Peyer's patch (tissue), 4 donors: ENCODE results near the gene PRM1.

Experiments
- POLR2A ChIP-seq, 2 donors: fragments of 450-650 bp; IDR thresholded peaks; one replicate each; pipeline ENCODE4 v1.5.1; 2017; ENCODE audit warnings: antibody characterized with exemption in 2 of 2, mild to moderate bottlenecking in 2 of 2, moderate library complexity in 2 of 2
- TF ChIP-seq, protein P1 (sequence below), 6 experiments: fragments of 450-650 bp in 4 of 6; fragments of 200-600 bp in 2 of 6; sonication (generic) in 1 of 6; IDR thresholded peaks; one replicate each; pipeline ENCODE4 v1.5.1; 2017 to 2019; ENCODE audit warnings: antibody characterized with exemption in 6 of 6, mild to moderate bottlenecking in 3 of 6, moderate library complexity in 1 of 6

GRCh38 chr16:11296351-11296705, 15.2 kb upstream of the PRM1 start:
- no peak for TF ChIP-seq POLR2A (IDR thresholded peaks at IDR 0.05)
- TF ChIP-seq, protein P1, sequence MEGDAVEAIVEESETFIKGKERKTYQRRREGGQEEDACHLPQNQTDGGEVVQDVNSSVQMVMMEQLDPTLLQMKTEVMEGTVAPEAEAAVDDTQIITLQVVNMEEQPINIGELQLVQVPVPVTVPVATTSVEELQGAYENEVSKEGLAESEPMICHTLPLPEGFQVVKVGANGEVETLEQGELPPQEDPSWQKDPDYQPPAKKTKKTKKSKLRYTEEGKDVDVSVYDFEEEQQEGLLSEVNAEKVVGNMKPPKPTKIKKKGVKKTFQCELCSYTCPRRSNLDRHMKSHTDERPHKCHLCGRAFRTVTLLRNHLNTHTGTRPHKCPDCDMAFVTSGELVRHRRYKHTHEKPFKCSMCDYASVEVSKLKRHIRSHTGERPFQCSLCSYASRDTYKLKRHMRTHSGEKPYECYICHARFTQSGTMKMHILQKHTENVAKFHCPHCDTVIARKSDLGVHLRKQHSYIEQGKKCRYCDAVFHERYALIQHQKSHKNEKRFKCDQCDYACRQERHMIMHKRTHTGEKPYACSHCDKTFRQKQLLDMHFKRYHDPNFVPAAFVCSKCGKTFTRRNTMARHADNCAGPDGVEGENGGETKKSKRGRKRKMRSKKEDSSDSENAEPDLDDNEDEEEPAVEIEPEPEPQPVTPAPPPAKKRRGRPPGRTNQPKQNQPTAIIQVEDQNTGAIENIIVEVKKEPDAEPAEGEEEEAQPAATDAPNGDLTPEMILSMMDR (IDR thresholded peaks at IDR 0.05): no peak
